ENCODE data around the gene VPS13C.
"Not testable (repeated sequence)": the region's sequence is repeated elsewhere in the genome, so short reads cannot be mapped to it uniquely, and the experiment has no call there.

VPS13C gene

GRCh38 chr15:62046078-62046743 lies 14.0 kb downstream of the VPS13C start:
- no peak for DNase-seq

- DNase-seq = no peak
Measured at GRCh38 chr15:62035256-62035924, 24.9 kb downstream of the VPS13C start.

GRCh38 chr15:62027916-62028315 lies 32.3 kb downstream of the VPS13C start:
- DNase-seq = no peak

GRCh38 chr15:62027263-62027565 lies 33.0 kb downstream of the VPS13C start:
- DNase-seq = no peak

GRCh38 chr15:62026487-62027262 lies 33.6 kb downstream of the VPS13C start:
- no peak for DNase-seq

- DNase-seq = no peak
Measured at GRCh38 chr15:62021991-62022600, 38.2 kb downstream of the VPS13C start.

GRCh38 chr15:62020576-62021160 lies 39.6 kb downstream of the VPS13C start:
- no peak for DNase-seq

GRCh38 chr15:62005354-62005753 lies 54.9 kb downstream of the VPS13C start:
- DNase-seq = not testable (repeated sequence)

GRCh38 chr15:61997786-61998185 lies 62.5 kb downstream of the VPS13C start:
- DNase-seq = no peak

GRCh38 chr15:61996056-61996635 lies 64.1 kb downstream of the VPS13C start:
- no peak for DNase-seq

- no peak for DNase-seq
Measured at GRCh38 chr15:61994216-61994615, 66.0 kb downstream of the VPS13C start.

GRCh38 chr15:61992518-61992917 lies 67.7 kb downstream of the VPS13C start:
- DNase-seq = no peak

GRCh38 chr15:61989667-61990066 lies 70.6 kb downstream of the VPS13C start:
- DNase-seq = no peak

GRCh38 chr15:61987824-61988223 lies 72.4 kb downstream of the VPS13C start:
- DNase-seq = no peak

GRCh38 chr15:61983081-61983480 lies 77.2 kb downstream of the VPS13C start:
- DNase-seq = no peak

- no peak for DNase-seq
Measured at GRCh38 chr15:61978225-61978624, 82.0 kb downstream of the VPS13C start.

- DNase-seq = peak; percentile 17
Measured at GRCh38 chr15:61974759-61975158, 85.5 kb downstream of the VPS13C start.

- DNase-seq = no peak
Measured at GRCh38 chr15:61974118-61974517, 86.1 kb downstream of the VPS13C start.

- DNase-seq = no peak
Measured at GRCh38 chr15:61951949-61952348, 108.3 kb downstream of the VPS13C start.

- DNase-seq = no peak
Measured at GRCh38 chr15:61946778-61947177, 113.5 kb downstream of the VPS13C start.

- no peak for DNase-seq
Measured at GRCh38 chr15:61943992-61944391, 116.3 kb downstream of the VPS13C start.

GRCh38 chr15:61938249-61938648 lies 122.0 kb downstream of the VPS13C start:
- no peak for DNase-seq

Measured in NCI-H510A (cell line).